Endodermal cell (in vitro differentiated cells): ENCODE measurements around the gene MAP1LC3A. TPM values are rescaled to one million over a fixed set of nuclear protein-coding genes. Genes with fewer than 3 reads are reported as not detected.

Experiments used
- DNase-seq: peaks from one replicate; pipeline ENCODE4 v3.0.0-alpha.2; 2017
- H3K27ac ChIP-seq: 2 replicates; pipeline ENCODE4 v1.5.1; 2013; ENCODE audit warnings: mild to moderate bottlenecking, low read depth, low read length, moderate library complexity
- H3K27me3 ChIP-seq: 2 replicates; pipeline ENCODE4 v1.6.1; 2013; ENCODE audit warnings: mild to moderate bottlenecking, low read length, moderate library complexity; ENCODE audit not compliant: insufficient read depth, control insufficient read depth, poor library complexity, severe bottlenecking
- H3K36me3 ChIP-seq: 2 replicates; pipeline ENCODE4 v1.7.0; 2013; ENCODE audit warnings: mild to moderate bottlenecking, low read length, moderate library complexity; ENCODE audit not compliant: control insufficient read depth, insufficient read depth
- H3K4me1 ChIP-seq: one replicate; pipeline ENCODE4 v1.7.0; 2013; ENCODE audit warnings: low read length; ENCODE audit not compliant: control insufficient read depth, insufficient read depth
- H3K4me3 ChIP-seq: 2 replicates; pipeline ENCODE4 v1.5.1; 2013; ENCODE audit warnings: mild to moderate bottlenecking, low read length, moderate library complexity
- H3K9ac ChIP-seq: 2 replicates; pipeline ENCODE4 v1.6.1; 2013; ENCODE audit warnings: mild to moderate bottlenecking, low read length, moderate library complexity; ENCODE audit not compliant: poor library complexity, severe bottlenecking; ENCODE audit errors: extremely low read depth
- H3K9me3 ChIP-seq: 2 replicates; pipeline ENCODE4 v1.6.1; 2013; ENCODE audit warnings: mild to moderate bottlenecking, low read length, moderate library complexity; ENCODE audit not compliant: control insufficient read depth
- H3K27ac Mint-ChIP-seq: 2 replicates; pipeline ENCODE4 v1.8.0; 2020; ENCODE audit warnings: mixed read lengths
- H3K27me3 Mint-ChIP-seq: 2 replicates; pipeline ENCODE4 v1.8.0; 2021; ENCODE audit warnings: mild to moderate bottlenecking, mixed read lengths; ENCODE audit not compliant: insufficient read depth
- H3K36me3 Mint-ChIP-seq: 2 replicates; pipeline ENCODE4 v1.8.0; 2020; ENCODE audit warnings: low read depth, mixed read lengths
- H3K4me1 Mint-ChIP-seq: 2 replicates; pipeline ENCODE4 v1.8.0; 2020; ENCODE audit warnings: mixed read lengths
- H3K4me3 Mint-ChIP-seq: 2 replicates; pipeline ENCODE4 v1.8.0; 2020; ENCODE audit warnings: mild to moderate bottlenecking, moderate library complexity, mixed read lengths
- H3K9me3 Mint-ChIP-seq: 2 replicates; pipeline ENCODE4 v1.8.0; 2020; ENCODE audit warnings: mild to moderate bottlenecking, mixed read lengths
- CTCF ChIP-seq: fragments of 200-600 bp; sonication (generic); conservative IDR thresholded peaks from 2 replicates; pipeline ENCODE4 v1.5.0; 2021; ENCODE audit warnings: antibody characterized with exemption, mild to moderate bottlenecking
- WGBS, 2 experiments: methylation state at CpG; one replicate each; pipeline versions ENCODE4 v1.1.5 to v1.1.7; 2013; ENCODE audit warnings: missing lambda C conversion rate in 2 of 2, mixed read lengths in 1 of 2; ENCODE audit not compliant: insufficient coverage in 1 of 2, insufficient read length in 1 of 2; 5-methylcytosine and 5-hydroxymethylcytosine counted together
- total RNA-seq, 2 donors: library from RNA; stranded (reverse); fragmentation: NEBNext Ultra II Directional in 1 of 2; extraction: Animal tissue kit (Norgen Biotek cat#: 25700) in 1 of 2; gene quantifications; 2 replicates in 1 of 2; 3 replicates in 1 of 2; pipeline ENCODE4 v1.2.1, GENCODE V29; 2021

MAP1LC3A gene
- total RNA-seq, 2 donors from 2014 or later: 19.0 to 41.6 TPM

GRCh38 chr20:34540596-34541263 is 17.8 kb upstream of the MAP1LC3A start:
- no peak overlapping the region for H3K27ac ChIP-seq
- no peaks in the 10 kb centered on the region for H3K9me3 ChIP-seq
- H3K27me3 ChIP-seq: no peaks in the 10 kb centered on the region
- peaks cover 10% of the 10 kb centered on the region for H3K4me1 Mint-ChIP-seq
- H3K9ac ChIP-seq: no peak overlapping the region
- DNase-seq: no peak
- H3K36me3 Mint-ChIP-seq: peaks cover 57% of the 10 kb centered on the region
- H3K27ac Mint-ChIP-seq: no peak overlapping the region
- H3K4me3 Mint-ChIP-seq: no peak overlapping the region
- H3K4me1 ChIP-seq: no peaks in the 10 kb centered on the region
- H3K36me3 ChIP-seq: peaks cover 50% of the 10 kb centered on the region
- H3K4me3 ChIP-seq: no peak overlapping the region
- 91 to 94% methylated on average over 11 to 15 of the region's 15 CpGs for WGBS, 2 experiments
- no peak for TF ChIP-seq CTCF
- no peaks in the 10 kb centered on the region for H3K27me3 Mint-ChIP-seq
- H3K9me3 Mint-ChIP-seq: no peaks in the 10 kb centered on the region

GRCh38 chr20:34541264-34541901 is 17.1 kb upstream of the MAP1LC3A start:
- no peak overlapping the region for H3K4me3 ChIP-seq
- Mint-ChIP-seq H3K27me3 (no peaks in the 10 kb centered on the region), H3K4me1 (peaks cover 10% of the 10 kb centered on the region), H3K9me3 (no peaks in the 10 kb centered on the region), H3K27ac (no peak overlapping the region), H3K36me3 (peaks cover 51% of the 10 kb centered on the region), H3K4me3 (no peak overlapping the region)
- no peak for TF ChIP-seq CTCF
- no peaks in the 10 kb centered on the region for H3K27me3 ChIP-seq
- H3K27ac ChIP-seq: no peak overlapping the region
- no peaks in the 10 kb centered on the region for H3K9me3 ChIP-seq
- no peaks in the 10 kb centered on the region for H3K4me1 ChIP-seq
- peaks cover 44% of the 10 kb centered on the region for H3K36me3 ChIP-seq
- no peak overlapping the region for H3K9ac ChIP-seq
- no peak for DNase-seq
- 93 to 96% methylated on average over 5 to 12 of the region's 13 CpGs for WGBS, 2 experiments

- Histone ChIP-seq H3K27me3 (no peaks in the 10 kb centered on the region), H3K4me3 (no peak overlapping the region), H3K9me3 (no peaks in the 10 kb centered on the region), H3K9ac (no peak overlapping the region), H3K27ac (no peak overlapping the region), H3K36me3 (peaks cover 41% of the 10 kb centered on the region), H3K4me1 (no peaks in the 10 kb centered on the region)
- no peak overlapping the region for H3K27ac Mint-ChIP-seq
- 91 to 96% methylated on average over 15 to 16 of the region's 16 CpGs for WGBS, 2 experiments
- H3K36me3 Mint-ChIP-seq: peaks cover 46% of the 10 kb centered on the region
- H3K27me3 Mint-ChIP-seq: no peaks in the 10 kb centered on the region
- DNase-seq: no peak
- TF ChIP-seq CTCF: no peak
- H3K4me1 Mint-ChIP-seq: peaks cover 12% of the 10 kb centered on the region
- no peaks in the 10 kb centered on the region for H3K9me3 Mint-ChIP-seq
- no peak overlapping the region for H3K4me3 Mint-ChIP-seq
Observed at GRCh38 chr20:34541917-34542316, 16.6 kb upstream of the MAP1LC3A start.
